NCI-H1105 treated with DMSO at 0.1 percent for 48 hours (cell line): Measurements from ENCODE around the gene AGAP2.

Experiments
- DNase-seq: peaks from one replicate; lab custom pipeline; 2025; lab: John Stamatoyannopoulos, UW

The AGAP2 gene

GRCh38 chr12:57735952-57736740, 2.4 kb downstream of the AGAP2 start:
- DNase-seq = no peak

- no peak for DNase-seq
These were observed 3.2 kb downstream of the AGAP2 start for GRCh38 chr12:57735198-57735855.

GRCh38 chr12:57734591-57734990, 4.0 kb downstream of the AGAP2 start:
- DNase-seq = no peak

- no peak for DNase-seq
These were observed 4.6 kb downstream of the AGAP2 start for GRCh38 chr12:57733928-57734327.

GRCh38 chr12:57732726-57733593, 5.6 kb downstream of the AGAP2 start:
- no peak for DNase-seq

DNA sequence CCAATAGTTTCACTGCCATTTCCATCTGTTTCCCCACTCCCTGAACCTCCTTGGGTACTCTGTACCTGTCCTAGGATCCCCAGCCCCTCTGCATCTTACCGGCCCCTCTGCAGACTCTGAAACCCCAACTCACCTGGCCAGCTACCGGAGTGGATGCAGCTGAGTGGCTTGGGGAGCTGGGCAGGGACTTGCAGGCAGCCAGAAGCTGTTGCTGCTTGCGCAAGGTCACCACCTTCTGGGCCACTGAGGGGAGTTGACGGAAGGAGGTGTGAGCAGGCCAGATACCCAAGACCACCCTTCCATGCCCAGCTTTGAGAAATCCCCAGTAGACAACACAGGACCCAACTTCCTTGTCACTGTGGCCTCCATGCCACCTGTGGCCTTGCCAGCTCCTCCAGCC, 6.3 kb downstream of the AGAP2 start:
- no peak for DNase-seq

DNA sequence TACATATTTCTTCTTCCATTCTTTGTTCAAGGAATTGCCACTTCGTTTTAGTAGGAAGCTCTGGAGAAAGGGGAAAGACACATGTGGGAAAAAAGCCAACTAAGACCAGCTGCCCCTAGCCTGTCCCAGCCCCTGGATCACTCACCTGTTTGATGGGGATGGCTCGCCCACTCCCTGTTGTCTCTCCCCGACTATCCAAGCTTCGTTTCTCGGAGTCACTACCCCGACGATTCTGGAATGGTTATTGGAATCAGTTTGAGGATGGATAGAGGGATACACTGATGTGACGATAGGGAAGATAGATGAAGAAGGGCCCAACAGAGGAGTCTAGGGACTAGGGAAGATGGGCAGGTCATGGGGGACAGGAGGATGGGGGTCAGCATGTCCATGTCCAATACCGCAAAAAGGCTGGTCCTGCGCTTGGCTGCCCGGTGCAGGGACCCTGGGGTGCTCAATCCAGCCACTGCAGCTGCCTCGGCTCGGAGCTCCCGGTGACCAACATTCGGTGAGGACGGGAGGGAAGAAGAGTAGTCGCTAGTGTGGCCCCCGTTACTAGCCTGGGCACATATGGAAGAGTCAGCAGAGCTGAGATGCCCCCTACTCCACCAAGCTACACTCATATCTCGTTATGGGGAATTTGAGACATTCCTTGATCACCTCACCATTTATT, 7.0 kb downstream of the AGAP2 start:
- no peak for DNase-seq

DNA sequence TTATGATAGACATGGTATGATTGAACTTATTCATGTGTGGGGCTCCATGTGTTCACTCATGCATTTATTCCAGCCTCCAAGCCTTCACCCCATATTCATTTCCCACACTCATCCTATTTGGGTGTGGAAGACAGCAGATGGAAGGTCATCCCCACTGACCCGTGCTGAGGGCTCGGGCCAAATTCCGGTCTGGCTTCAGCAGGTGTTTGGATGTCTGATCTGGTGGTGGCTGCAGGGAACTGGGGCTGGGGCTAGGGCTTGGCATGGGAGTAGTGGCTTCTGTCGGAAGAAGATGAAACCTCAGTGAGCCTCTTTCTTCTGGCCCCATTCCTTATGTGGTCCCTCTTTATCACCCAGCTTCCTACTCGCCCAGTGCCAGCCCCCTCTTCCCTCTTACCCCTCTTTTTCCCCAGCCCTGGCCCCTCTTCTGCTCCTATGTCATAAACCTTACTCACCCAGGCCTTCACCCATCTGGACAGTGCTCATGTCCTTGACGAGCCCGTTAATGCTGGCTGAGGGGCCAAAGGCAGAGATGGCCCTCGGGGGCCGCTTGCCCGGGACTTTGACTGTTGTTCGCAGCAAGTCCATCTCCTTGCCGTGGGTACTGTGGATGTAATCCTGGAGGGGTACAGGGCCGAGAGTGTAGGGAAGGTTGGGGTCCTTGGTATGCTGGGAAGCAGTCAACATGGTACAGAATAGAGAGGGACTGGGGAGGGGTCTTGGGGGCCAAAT, 8.0 kb downstream of the AGAP2 start:
- DNase-seq = no peak

- DNase-seq = no peak
These were observed 9.2 kb downstream of the AGAP2 start for GRCh38 chr12:57729321-57729844.

GRCh38 chr12:57727758-57728395, 10.7 kb downstream of the AGAP2 start:
- no peak for DNase-seq

- no peak for DNase-seq
These were observed 11.4 kb downstream of the AGAP2 start for GRCh38 chr12:57726884-57727757.

DNA sequence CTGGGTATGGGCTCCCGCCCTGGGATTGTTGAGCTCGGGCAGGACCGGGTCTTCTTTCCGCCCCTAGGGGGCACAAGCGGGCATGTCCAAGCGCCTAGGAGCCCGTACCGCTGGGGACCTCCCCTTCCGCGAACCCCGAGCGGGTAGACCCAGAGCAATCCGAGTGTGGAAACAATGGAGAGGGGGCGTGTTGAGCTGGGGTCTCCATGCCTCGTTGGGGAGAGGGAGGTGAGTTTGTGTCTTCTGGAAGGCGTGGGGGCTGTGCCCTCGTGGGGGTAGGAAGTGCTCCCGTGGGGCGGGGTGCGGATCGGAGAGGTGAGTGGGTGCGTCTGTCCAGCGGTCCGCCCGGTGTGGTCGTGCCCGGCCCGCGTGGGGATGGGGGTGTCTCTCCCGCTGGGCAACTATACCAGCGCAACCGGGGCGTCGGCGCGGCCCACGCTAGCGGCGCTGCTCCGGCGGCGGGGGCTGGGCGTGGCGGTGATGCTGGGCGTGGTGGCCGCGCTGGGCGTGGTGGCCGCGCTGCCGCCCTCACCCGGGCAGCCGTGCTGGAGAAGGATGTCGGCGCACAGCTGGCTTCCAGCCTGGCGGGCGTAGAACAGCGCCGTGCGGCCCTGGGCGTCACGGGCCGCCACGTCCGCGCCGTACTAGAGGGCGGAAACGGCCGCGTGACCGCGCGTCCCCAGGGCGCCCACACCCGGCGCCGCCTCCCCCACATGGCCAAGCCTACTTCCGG, 12.2 kb downstream of the AGAP2 start:
- peak; percentile 61 for DNase-seq

DNA sequence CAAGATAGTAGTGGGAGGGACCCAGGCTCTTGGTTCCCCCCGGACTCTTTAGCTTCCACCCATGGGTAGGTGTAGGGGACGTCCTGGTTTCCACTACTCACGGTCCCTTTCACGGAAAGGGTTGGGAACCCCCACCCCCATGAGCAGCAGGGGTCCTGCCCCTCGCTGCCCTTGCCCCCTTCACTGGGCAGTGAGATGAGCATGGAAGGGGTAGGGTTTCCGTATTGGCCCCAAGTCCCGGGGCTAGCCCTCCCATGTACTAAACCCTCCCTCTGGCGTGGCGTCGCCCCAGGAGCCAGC, 12.7 kb downstream of the AGAP2 start:
- no peak for DNase-seq

DNA sequence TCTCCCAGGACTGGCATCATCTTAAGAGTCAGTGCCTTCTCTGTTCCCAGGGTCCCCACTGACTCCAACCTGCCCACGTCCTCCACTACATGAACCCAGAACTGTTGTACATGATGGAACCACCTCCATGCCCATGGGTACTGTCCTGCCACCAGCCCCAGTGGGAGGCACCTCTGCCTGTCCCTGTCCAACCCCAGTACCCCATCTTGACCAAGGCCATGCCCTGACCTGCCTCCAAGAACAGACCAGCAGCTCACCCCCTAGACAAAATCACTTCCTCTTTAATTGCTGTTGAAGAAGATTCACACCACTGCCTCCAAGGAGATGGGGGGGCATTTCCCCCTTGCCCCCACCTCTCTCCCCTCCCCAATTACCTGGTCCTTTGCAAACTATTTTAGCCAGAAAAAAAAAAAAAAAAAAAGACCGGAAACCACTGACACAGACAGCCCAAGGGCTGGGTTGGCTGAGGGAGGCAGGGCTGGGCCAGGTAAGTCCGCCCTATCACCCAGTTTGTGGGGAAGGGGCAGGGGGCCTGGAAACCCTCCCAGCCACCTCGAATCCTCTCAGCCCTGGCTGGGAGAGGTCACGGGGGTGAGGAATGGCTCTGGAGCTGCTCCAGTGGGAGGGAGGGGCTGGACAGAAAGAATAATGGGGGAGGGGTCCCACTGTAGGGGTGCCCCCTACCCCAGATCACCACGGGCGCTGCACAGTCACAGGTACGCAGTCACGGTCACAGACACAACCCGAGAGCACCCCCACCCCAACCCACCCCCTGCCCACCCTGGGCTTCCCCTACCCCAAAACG, 13.4 kb downstream of the AGAP2 start:
- no peak for DNase-seq

- no peak for DNase-seq
These were observed 14.3 kb downstream of the AGAP2 start for GRCh38 chr12:57724003-57724935.

DNA sequence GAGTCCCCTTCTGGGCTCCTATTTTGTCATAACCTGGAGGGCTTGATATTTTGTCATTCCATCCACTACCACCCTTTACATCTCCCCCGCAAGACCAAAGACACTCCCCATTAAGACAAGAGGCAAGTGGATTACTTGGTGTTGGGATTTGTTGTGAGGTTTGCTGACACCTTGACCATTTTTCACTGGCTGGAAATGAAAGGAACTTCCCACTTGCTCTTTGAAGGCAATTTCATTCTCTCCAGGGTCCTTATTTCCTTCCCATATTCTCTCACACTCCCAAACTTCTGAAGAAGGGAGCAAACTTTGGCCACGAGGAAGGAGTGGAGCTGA, 14.9 kb downstream of the AGAP2 start:
- no peak for DNase-seq
